BJ (cell line): ENCODE measurements around the gene RASGRF2. TPM values are rescaled to one million over a fixed set of nuclear protein-coding genes. Genes with fewer than 3 reads are reported as not detected.
"Not testable (repeated sequence)": the region's sequence is repeated elsewhere in the genome, so short reads cannot be mapped to it uniquely, and the experiment has no call there.

ENCODE experiments used
- CTCF ChIA-PET: fragments of 350-600 bp; formaldehyde crosslinking; extraction: SDS; loops from one replicate; lab custom pipeline; 2021; ENCODE audit warnings: antibody characterized with exemption, inconsistent platforms; lab: Yijun Ruan, JAX
- POLR2A ChIA-PET: fragments of 300-600 bp; sonication (Branson Sonifier 250); formaldehyde crosslinking; extraction: SDS; loops from one replicate; lab custom pipeline; 2021; ENCODE audit warnings: antibody characterized with exemption; lab: Charles Lee
- DNase-seq: peaks from one replicate; pipeline ENCODE4 v3.0.0-alpha.2; 2011; ENCODE audit warnings: low read depth
- H3K27me3 ChIP-seq: 2 replicates; pipeline ENCODE4 v1.6.0; 2011; ENCODE audit warnings: low read length; ENCODE audit not compliant: control insufficient read depth, insufficient read depth
- H3K36me3 ChIP-seq: 2 replicates; pipeline ENCODE4 v1.5.1; 2011; ENCODE audit warnings: low read length; ENCODE audit not compliant: control insufficient read depth, insufficient read depth
- H3K4me3 ChIP-seq: 2 replicates; pipeline ENCODE4 v1.5.1; 2011; ENCODE audit warnings: low read depth, mild to moderate bottlenecking, control low read depth, low read length
- CTCF ChIP-seq: IDR thresholded peaks from 2 replicates; pipeline ENCODE4 v1.5.1; 2011; ENCODE audit warnings: low read depth, mild to moderate bottlenecking, control low read depth, inconsistent platforms, low read length, moderate library complexity; ENCODE audit not compliant: insufficient read depth
- polyA plus RNA-seq: library from polyadenylated mRNA; depleted of rRNA; stranded (reverse); fragments of >200 nt; gene quantifications from 2 replicates; pipeline ENCODE4 v1.2.3, GENCODE V29; 2011

The RASGRF2 gene
- polyA plus RNA-seq, 1 experiment, result 0.85 TPM

GRCh38 chr5:81115261-81115660, 155.1 kb downstream of the RASGRF2 start:
- Histone ChIP-seq H3K4me3 (no peak overlapping the region), H3K36me3 (no peaks in the 10 kb centered on the region), H3K27me3 (no peaks in the 10 kb centered on the region)
- no peak for TF ChIP-seq CTCF
- ChIA-PET CTCF (interaction anchor here (1.3 kb wide), 1 partner anchor 403 kb away, joined by 3 read pairs; no protein-coding TSS in a partner anchor), POLR2A (no interaction called here)
- DNase-seq, result no peak

- POLR2A ChIA-PET, result no interaction called here
- no peak for DNase-seq
- CTCF ChIA-PET, result no interaction called here
- no peaks in the 10 kb centered on the region for H3K36me3 ChIP-seq
- no peaks in the 10 kb centered on the region for H3K27me3 ChIP-seq
- no peak overlapping the region for H3K4me3 ChIP-seq
- no peak for TF ChIP-seq CTCF
These were observed 157.4 kb downstream of the RASGRF2 start for GRCh38 chr5:81117566-81117965.

- no peak overlapping the region for H3K4me3 ChIP-seq
- ChIA-PET CTCF (interaction anchor here (1.0 kb wide), 1 partner anchor 11 kb away, joined by 5 read pairs; no protein-coding TSS in a partner anchor), POLR2A (no interaction called here)
- no peak for TF ChIP-seq CTCF
- H3K27me3 ChIP-seq, result no peaks in the 10 kb centered on the region
- DNase-seq, result no peak
- H3K36me3 ChIP-seq, result no peaks in the 10 kb centered on the region
These were observed 161.1 kb downstream of the RASGRF2 start for GRCh38 chr5:81121273-81121672.

GRCh38 chr5:81121836-81122630, 161.9 kb downstream of the RASGRF2 start:
- ChIA-PET POLR2A (no interaction called here), CTCF (interaction anchor here (1.0 kb wide), 1 partner anchor 12 kb away, joined by 5 read pairs; no protein-coding TSS in a partner anchor)
- no peak for TF ChIP-seq CTCF
- H3K27me3 ChIP-seq, result no peaks in the 10 kb centered on the region
- no peaks in the 10 kb centered on the region for H3K36me3 ChIP-seq
- H3K4me3 ChIP-seq, result no peak overlapping the region
- DNase-seq, result no peak

- H3K27me3 ChIP-seq, CTCF ChIA-PET, H3K36me3 ChIP-seq, H3K4me3 ChIP-seq, DNase-seq, POLR2A ChIA-PET: not testable (repeated sequence)
These were observed 164.5 kb downstream of the RASGRF2 start for GRCh38 chr5:81124689-81125088.
